Neural progenitor cell (in vitro differentiated cells): ENCODE results near the gene FYN. TPM values are rescaled to one million over a fixed set of nuclear protein-coding genes. Genes with fewer than 3 reads are reported as not detected.
A peak's percentile ranks its signal among the peaks of the same experiment; 100 is the strongest.

Source experiments
- DNase-seq: peaks from one replicate; pipeline ENCODE4 v3.0.0-alpha.2; 2016; ENCODE audit warnings: low spot score
- H2AFZ ChIP-seq: fragments of 200-600 bp; sonication (generic); replicated peaks from 2 replicates; pipeline ENCODE4 v1.6.1; 2016; ENCODE audit warnings: antibody characterized with exemption
- H3F3A ChIP-seq: fragments of 200-600 bp; sonication (generic); 2 replicates; pipeline ENCODE4 v1.6.1; 2016; ENCODE audit warnings: antibody characterized with exemption, low read depth
- H3K27ac ChIP-seq: fragments of 200-600 bp; sonication (generic); 2 replicates; pipeline ENCODE4 v1.5.1; 2016; ENCODE audit warnings: mild to moderate bottlenecking
- H3K27me3 ChIP-seq: fragments of 200-600 bp; sonication (generic); 2 replicates; pipeline ENCODE4 v1.6.1; 2016; ENCODE audit warnings: mild to moderate bottlenecking, moderate library complexity
- H3K36me3 ChIP-seq: fragments of 200-600 bp; sonication (generic); 2 replicates; pipeline ENCODE4 v1.5.1; 2016
- H3K4me1 ChIP-seq: fragments of 200-600 bp; sonication (generic); 2 replicates; pipeline ENCODE4 v1.6.1; 2016; ENCODE audit warnings: mixed run types
- H3K4me2 ChIP-seq: fragments of 200-600 bp; sonication (generic); 2 replicates; pipeline ENCODE4 v1.6.1; 2016
- H3K4me3 ChIP-seq: fragments of 200-600 bp; sonication (generic); 2 replicates; pipeline ENCODE4 v1.5.1; 2016
- H3K79me2 ChIP-seq: fragments of 200-600 bp; sonication (generic); 2 replicates; pipeline ENCODE4 v1.6.1; 2016; ENCODE audit warnings: low read depth
- H3K9ac ChIP-seq: fragments of 200-600 bp; sonication (generic); 2 replicates; pipeline ENCODE4 v1.6.1; 2016
- H3K9me3 ChIP-seq: fragments of 200-600 bp; sonication (generic); 2 replicates; pipeline ENCODE4 v1.5.1; 2016; ENCODE audit warnings: low read depth
- H4K20me1 ChIP-seq: fragments of 200-600 bp; sonication (generic); 2 replicates; pipeline ENCODE4 v1.6.1; 2016; ENCODE audit warnings: low read depth
- H3K27ac Mint-ChIP-seq: 3 replicates; pipeline ENCODE4 v1.8.0; 2021; ENCODE audit warnings: mixed read lengths
- H3K27me3 Mint-ChIP-seq: 2 replicates; pipeline ENCODE4 v1.8.0; 2022; ENCODE audit warnings: low read depth, mild to moderate bottlenecking, inconsistent platforms, moderate library complexity, mixed read lengths; ENCODE audit not compliant: insufficient read depth
- H3K36me3 Mint-ChIP-seq: 3 replicates; pipeline ENCODE4 v1.8.0; 2021; ENCODE audit warnings: mixed read lengths
- H3K4me1 Mint-ChIP-seq: 3 replicates; pipeline ENCODE4 v1.8.0; 2021; ENCODE audit warnings: mixed read lengths
- H3K4me3 Mint-ChIP-seq: 3 replicates; pipeline ENCODE4 v1.8.0; 2021; ENCODE audit warnings: mild to moderate bottlenecking, moderate library complexity, mixed read lengths
- H3K9me3 Mint-ChIP-seq: 3 replicates; pipeline ENCODE4 v1.8.0; 2020; ENCODE audit warnings: mixed read lengths
- EZH2 ChIP-seq: fragments of 200-600 bp; sonication (generic); IDR thresholded peaks from 2 replicates; pipeline ENCODE4 v1.6.1; 2017; ENCODE audit warnings: antibody characterized with exemption, mild to moderate bottlenecking, moderate library complexity
- EZH2phosphoT487 ChIP-seq: fragments of 200-600 bp; sonication (generic); IDR thresholded peaks from 2 replicates; pipeline ENCODE4 v1.6.1; 2017; ENCODE audit warnings: antibody characterized with exemption
- total RNA-seq: library from RNA; depleted of rRNA; stranded (reverse); fragments of >200 nt; gene quantifications from 2 replicates; pipeline ENCODE4 v1.2.3, GENCODE V29; 2015; ENCODE audit warnings: low replicate concordance
- TF ChIP-seq, protein P1 (sequence below): fragments of 200-600 bp; sonication (generic); IDR thresholded peaks from 2 replicates; pipeline ENCODE4 v1.5.1; 2017; ENCODE audit warnings: antibody characterized with exemption, mild to moderate bottlenecking

FYN gene
- total RNA-seq, 1 donor from 2014 or later, result 167 TPM

DNA sequence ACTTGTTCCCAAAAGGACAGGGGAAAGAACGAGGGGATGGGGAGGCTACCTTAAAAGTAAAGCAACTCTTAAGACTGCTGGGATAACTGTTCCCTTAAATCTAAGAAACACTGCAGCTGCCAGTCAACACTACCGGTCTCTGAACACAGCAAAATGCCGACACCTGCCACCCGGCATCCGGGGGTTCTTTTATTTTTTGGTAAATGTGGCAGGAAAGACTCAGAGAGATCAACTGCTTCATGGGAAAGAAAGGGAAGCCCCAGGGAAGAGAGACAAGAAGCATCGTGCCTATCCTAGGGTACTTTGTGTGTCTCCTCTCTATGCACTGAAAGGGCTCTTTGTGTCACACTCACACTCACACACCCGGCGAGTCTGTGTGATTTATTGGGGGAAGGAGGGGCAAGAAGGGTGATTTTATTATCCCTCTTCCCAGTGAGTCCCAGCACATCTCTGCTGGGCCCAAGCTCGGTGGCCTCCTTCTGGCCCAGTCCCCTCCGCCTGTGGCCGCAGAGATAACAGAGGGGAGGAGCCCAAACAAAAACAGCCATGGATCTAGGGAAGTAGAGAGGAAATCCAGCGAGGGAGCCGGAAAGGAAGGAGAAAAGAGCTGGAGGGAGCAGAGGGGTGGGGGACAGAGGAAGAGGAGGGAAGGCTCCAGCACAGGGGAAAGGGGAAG, 1.4 kb downstream of the FYN start:
- Histone ChIP-seq H3K9me3 (no peaks in the 10 kb centered on the region), H3K27me3 (peaks cover 19% of the 10 kb centered on the region), H3K4me2 (peak overlapping the region; percentile 98), H3K9ac (peak overlapping the region; percentile 17), H3F3A (peaks cover 37% of the 10 kb centered on the region), H3K79me2 (peaks cover 58% of the 10 kb centered on the region), H3K4me3 (peak overlapping the region; percentile 55), H3K4me1 (peaks cover 39% of the 10 kb centered on the region), H3K27ac (peak overlapping the region; percentile 76), H2AFZ (peak overlapping the region; percentile 11), H3K36me3 (no peaks in the 10 kb centered on the region), H4K20me1 (peaks cover 39% of the 10 kb centered on the region)
- DNase-seq, result peak; percentile 68
- Mint-ChIP-seq H3K4me3 (peak overlapping the region; percentile 96), H3K36me3 (peaks cover 8% of the 10 kb centered on the region), H3K4me1 (peaks cover 36% of the 10 kb centered on the region), H3K9me3 (no peaks in the 10 kb centered on the region), H3K27ac (peak overlapping the region; percentile 99), H3K27me3 (peaks cover 8% of the 10 kb centered on the region)
- TF ChIP-seq EZH2phosphoT487, result no peak
- TF ChIP-seq EZH2, result no peak
- TF ChIP-seq, protein P1, sequence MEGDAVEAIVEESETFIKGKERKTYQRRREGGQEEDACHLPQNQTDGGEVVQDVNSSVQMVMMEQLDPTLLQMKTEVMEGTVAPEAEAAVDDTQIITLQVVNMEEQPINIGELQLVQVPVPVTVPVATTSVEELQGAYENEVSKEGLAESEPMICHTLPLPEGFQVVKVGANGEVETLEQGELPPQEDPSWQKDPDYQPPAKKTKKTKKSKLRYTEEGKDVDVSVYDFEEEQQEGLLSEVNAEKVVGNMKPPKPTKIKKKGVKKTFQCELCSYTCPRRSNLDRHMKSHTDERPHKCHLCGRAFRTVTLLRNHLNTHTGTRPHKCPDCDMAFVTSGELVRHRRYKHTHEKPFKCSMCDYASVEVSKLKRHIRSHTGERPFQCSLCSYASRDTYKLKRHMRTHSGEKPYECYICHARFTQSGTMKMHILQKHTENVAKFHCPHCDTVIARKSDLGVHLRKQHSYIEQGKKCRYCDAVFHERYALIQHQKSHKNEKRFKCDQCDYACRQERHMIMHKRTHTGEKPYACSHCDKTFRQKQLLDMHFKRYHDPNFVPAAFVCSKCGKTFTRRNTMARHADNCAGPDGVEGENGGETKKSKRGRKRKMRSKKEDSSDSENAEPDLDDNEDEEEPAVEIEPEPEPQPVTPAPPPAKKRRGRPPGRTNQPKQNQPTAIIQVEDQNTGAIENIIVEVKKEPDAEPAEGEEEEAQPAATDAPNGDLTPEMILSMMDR, result no peak

DNA sequence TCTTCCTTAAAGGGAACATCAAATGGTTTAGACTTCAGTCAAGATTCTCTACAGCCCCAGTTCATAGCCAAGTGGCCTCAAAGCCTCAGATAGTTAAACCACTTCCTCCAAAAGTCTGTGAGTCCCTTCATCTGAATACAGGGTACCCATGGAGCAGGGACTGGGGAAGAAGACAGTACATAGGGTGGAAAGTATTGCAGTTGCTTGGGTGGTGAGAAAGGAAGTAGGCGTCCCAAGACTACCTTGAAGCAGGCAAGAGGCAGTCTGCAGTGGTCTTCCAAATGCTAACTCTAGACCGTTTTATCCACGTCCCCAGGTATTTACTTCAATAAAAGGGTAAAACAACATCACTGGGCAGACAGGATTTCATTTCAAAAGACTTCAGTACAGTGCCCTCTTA, 2.0 kb downstream of the FYN start:
- peaks cover 19% of the 10 kb centered on the region for H3K27me3 ChIP-seq
- DNase-seq, result no peak
- no peaks in the 10 kb centered on the region for H3K9me3 Mint-ChIP-seq
- H3K27ac ChIP-seq, result no peak overlapping the region
- peak overlapping the region; percentile 98 for H3K4me2 ChIP-seq
- peak overlapping the region; percentile 96 for H3K4me3 Mint-ChIP-seq
- H3K9ac ChIP-seq, result peak overlapping the region; percentile 17
- H3K27me3 Mint-ChIP-seq, result peaks cover 8% of the 10 kb centered on the region
- H4K20me1 ChIP-seq, result peaks cover 45% of the 10 kb centered on the region
- peak overlapping the region; percentile 55 for H3K4me3 ChIP-seq
- H3K36me3 ChIP-seq, result no peaks in the 10 kb centered on the region
- peak overlapping the region; percentile 61 for H3K27ac Mint-ChIP-seq
- H3F3A ChIP-seq, result peaks cover 37% of the 10 kb centered on the region
- no peaks in the 10 kb centered on the region for H3K9me3 ChIP-seq
- TF ChIP-seq EZH2phosphoT487, result no peak
- TF ChIP-seq EZH2, result no peak
- TF ChIP-seq, protein P1, result no peak
- H3K79me2 ChIP-seq, result peaks cover 65% of the 10 kb centered on the region
- H3K36me3 Mint-ChIP-seq, result peaks cover 8% of the 10 kb centered on the region
- no peak overlapping the region for H2AFZ ChIP-seq
- H3K4me1 ChIP-seq, result peaks cover 45% of the 10 kb centered on the region
- peaks cover 39% of the 10 kb centered on the region for H3K4me1 Mint-ChIP-seq

DNA sequence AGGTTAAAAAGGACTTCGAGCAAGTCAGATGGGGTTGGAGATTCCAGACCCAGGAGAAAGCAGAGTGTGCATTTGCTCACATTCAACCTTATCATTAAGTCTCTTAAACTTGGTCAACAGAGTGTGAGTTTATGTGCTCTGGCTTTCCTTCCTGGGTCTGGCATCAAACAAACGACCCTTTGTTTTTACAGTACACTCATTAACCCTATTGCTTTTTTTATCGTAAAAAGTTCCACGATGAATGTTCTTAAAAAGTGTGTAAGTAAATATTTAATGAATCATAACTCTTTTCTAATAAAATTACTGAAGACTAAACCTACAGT, 2.5 kb downstream of the FYN start:
- H2AFZ ChIP-seq, result no peak overlapping the region
- H3K4me1 ChIP-seq, result peaks cover 50% of the 10 kb centered on the region
- H3K4me3 ChIP-seq, result peak overlapping the region; percentile 55
- Mint-ChIP-seq H3K4me3 (peak overlapping the region; percentile 96), H3K27me3 (peaks cover 8% of the 10 kb centered on the region), H3K36me3 (peaks cover 8% of the 10 kb centered on the region), H3K9me3 (no peaks in the 10 kb centered on the region), H3K27ac (no peak overlapping the region), H3K4me1 (peaks cover 44% of the 10 kb centered on the region)
- no peak for DNase-seq
- no peak overlapping the region for H3K27ac ChIP-seq
- peak overlapping the region; percentile 98 for H3K4me2 ChIP-seq
- peaks cover 70% of the 10 kb centered on the region for H3K79me2 ChIP-seq
- H3F3A ChIP-seq, result peaks cover 36% of the 10 kb centered on the region
- TF ChIP-seq, protein P1, result no peak
- TF ChIP-seq EZH2phosphoT487 (no peak), EZH2 (no peak)
- H3K9ac ChIP-seq, result no peak overlapping the region
- H3K36me3 ChIP-seq, result no peaks in the 10 kb centered on the region
- H4K20me1 ChIP-seq, result peaks cover 50% of the 10 kb centered on the region
- H3K9me3 ChIP-seq, result no peaks in the 10 kb centered on the region
- peaks cover 17% of the 10 kb centered on the region for H3K27me3 ChIP-seq
